ENCODE measurements around the gene PCDHB1. TPM values are rescaled to one million over a fixed set of nuclear protein-coding genes. Genes with fewer than 3 reads are reported as not detected.

PCDHB1 gene
- total and polyA plus RNA-seq, 4 donors: not detected

- peak overlapping the region; percentile 3 to 53 for H3K9ac ChIP-seq (ENCODE audit: low read depth in 1 of 2, low read length in 2 of 2)
- DNase-seq (ENCODE audit: low spot score): no peak
- peaks cover 0 to 9% (median 0%) of the 10 kb centered on the region in 4 donors for H3K27me3 ChIP-seq (ENCODE audit: control insufficient read depth in 4 of 4, insufficient read depth in 4 of 4, low read length in 3 of 4)
- peaks cover 0 to 3% (median 0%) of the 10 kb centered on the region in 4 donors for H3K9me3 ChIP-seq (ENCODE audit: control insufficient read depth in 4 of 4, low read length in 3 of 4)
- H3K4me1 ChIP-seq (ENCODE audit: control insufficient read depth in 4 of 4, insufficient read depth in 4 of 4, low read length in 3 of 4): peaks cover 0 to 13% (median 8%) of the 10 kb centered on the region in 4 donors
- H3K27ac ChIP-seq (ENCODE audit: low read depth in 1 of 2, low read length in 2 of 2): peak overlapping the region in 1 of 2 donors; percentile 13
- H3K4me3 ChIP-seq (ENCODE audit: low read depth in 1 of 3, low read length in 3 of 3): peak overlapping the region; percentile 16 to 58 (median 51)
- TF ChIP-seq NR2F2 (IDR thresholded peaks at IDR 0.05): no peak
- TF ChIP-seq SP1 (IDR thresholded peaks at IDR 0.05): no peak
- no peak for TF ChIP-seq YY1 (IDR thresholded peaks at IDR 0.05)
- TF ChIP-seq, protein P1, sequence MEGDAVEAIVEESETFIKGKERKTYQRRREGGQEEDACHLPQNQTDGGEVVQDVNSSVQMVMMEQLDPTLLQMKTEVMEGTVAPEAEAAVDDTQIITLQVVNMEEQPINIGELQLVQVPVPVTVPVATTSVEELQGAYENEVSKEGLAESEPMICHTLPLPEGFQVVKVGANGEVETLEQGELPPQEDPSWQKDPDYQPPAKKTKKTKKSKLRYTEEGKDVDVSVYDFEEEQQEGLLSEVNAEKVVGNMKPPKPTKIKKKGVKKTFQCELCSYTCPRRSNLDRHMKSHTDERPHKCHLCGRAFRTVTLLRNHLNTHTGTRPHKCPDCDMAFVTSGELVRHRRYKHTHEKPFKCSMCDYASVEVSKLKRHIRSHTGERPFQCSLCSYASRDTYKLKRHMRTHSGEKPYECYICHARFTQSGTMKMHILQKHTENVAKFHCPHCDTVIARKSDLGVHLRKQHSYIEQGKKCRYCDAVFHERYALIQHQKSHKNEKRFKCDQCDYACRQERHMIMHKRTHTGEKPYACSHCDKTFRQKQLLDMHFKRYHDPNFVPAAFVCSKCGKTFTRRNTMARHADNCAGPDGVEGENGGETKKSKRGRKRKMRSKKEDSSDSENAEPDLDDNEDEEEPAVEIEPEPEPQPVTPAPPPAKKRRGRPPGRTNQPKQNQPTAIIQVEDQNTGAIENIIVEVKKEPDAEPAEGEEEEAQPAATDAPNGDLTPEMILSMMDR (IDR thresholded peaks at IDR 0.05; ENCODE audit: low read depth, low read length, missing input control): no peak
- TF ChIP-seq MAX (IDR thresholded peaks at IDR 0.05): no peak
- no peak for TF ChIP-seq ATF3 (IDR thresholded peaks at IDR 0.05)
- TF ChIP-seq HNF4A (conservative IDR thresholded peaks at IDR 0.05): no peak
- peak; percentile 62 to 70 for TF ChIP-seq RAD21 (IDR thresholded peaks at IDR 0.05)
- WGBS: 18% methylated on average over 24 of the region's 24 CpGs
- no peaks in the 10 kb centered on the region for H3K36me3 ChIP-seq (ENCODE audit: control insufficient read depth in 4 of 4, insufficient read depth in 3 of 4, low read depth in 1 of 4, low read length in 3 of 4)
Measured at GRCh38 chr5:141040093-141040770, 10.9 kb upstream of the PCDHB1 start.

GRCh38 chr5:141040771-141041426, 10.3 kb upstream of the PCDHB1 start:
- Histone ChIP-seq H3K36me3 (ENCODE audit: control insufficient read depth in 4 of 4, insufficient read depth in 3 of 4, low read depth in 1 of 4, low read length in 3 of 4) (no peaks in the 10 kb centered on the region), H3K4me1 (ENCODE audit: control insufficient read depth in 4 of 4, insufficient read depth in 4 of 4, low read length in 3 of 4) (peaks cover 0 to 13% (median 8%) of the 10 kb centered on the region in 4 donors), H3K4me3 (ENCODE audit: low read depth in 1 of 3, low read length in 3 of 3) (peak overlapping the region; percentile 16 to 58 (median 51)), H3K27me3 (ENCODE audit: control insufficient read depth in 4 of 4, insufficient read depth in 4 of 4, low read length in 3 of 4) (peaks cover 0 to 9% (median 0%) of the 10 kb centered on the region in 4 donors), H3K9me3 (ENCODE audit: control insufficient read depth in 4 of 4, low read length in 3 of 4) (peaks cover 0 to 3% (median 0%) of the 10 kb centered on the region in 4 donors), H3K27ac (ENCODE audit: low read depth in 1 of 2, low read length in 2 of 2) (peak overlapping the region in 1 of 2 donors; percentile 13), H3K9ac (ENCODE audit: low read depth in 1 of 2, low read length in 2 of 2) (no peak overlapping the region)
- DNase-seq (ENCODE audit: low spot score): peak; percentile 72
- 11% methylated on average over 25 of the region's 25 CpGs for WGBS
- TF ChIP-seq NR2F2 (IDR thresholded peaks at IDR 0.05) (peak; percentile 23), GABPA (IDR thresholded peaks at IDR 0.05 in 1 of 2, conservative IDR thresholded peaks at IDR 0.05 in 1 of 2) (peak; percentile 64 to 83), MAX (IDR thresholded peaks at IDR 0.05) (no peak), TAF1 (conservative IDR thresholded peaks at IDR 0.05) (no peak), YY1 (IDR thresholded peaks at IDR 0.05) (peak; percentile 51), SP1 (IDR thresholded peaks at IDR 0.05) (peak; percentile 26), RXRA (IDR thresholded peaks at IDR 0.05) (no peak), RAD21 (IDR thresholded peaks at IDR 0.05) (peak; percentile 83 to 87)
- TF ChIP-seq, protein P1 (IDR thresholded peaks at IDR 0.05; ENCODE audit: low read depth, low read length, missing input control): peak; percentile 73
- TF ChIP-seq, protein P2, sequence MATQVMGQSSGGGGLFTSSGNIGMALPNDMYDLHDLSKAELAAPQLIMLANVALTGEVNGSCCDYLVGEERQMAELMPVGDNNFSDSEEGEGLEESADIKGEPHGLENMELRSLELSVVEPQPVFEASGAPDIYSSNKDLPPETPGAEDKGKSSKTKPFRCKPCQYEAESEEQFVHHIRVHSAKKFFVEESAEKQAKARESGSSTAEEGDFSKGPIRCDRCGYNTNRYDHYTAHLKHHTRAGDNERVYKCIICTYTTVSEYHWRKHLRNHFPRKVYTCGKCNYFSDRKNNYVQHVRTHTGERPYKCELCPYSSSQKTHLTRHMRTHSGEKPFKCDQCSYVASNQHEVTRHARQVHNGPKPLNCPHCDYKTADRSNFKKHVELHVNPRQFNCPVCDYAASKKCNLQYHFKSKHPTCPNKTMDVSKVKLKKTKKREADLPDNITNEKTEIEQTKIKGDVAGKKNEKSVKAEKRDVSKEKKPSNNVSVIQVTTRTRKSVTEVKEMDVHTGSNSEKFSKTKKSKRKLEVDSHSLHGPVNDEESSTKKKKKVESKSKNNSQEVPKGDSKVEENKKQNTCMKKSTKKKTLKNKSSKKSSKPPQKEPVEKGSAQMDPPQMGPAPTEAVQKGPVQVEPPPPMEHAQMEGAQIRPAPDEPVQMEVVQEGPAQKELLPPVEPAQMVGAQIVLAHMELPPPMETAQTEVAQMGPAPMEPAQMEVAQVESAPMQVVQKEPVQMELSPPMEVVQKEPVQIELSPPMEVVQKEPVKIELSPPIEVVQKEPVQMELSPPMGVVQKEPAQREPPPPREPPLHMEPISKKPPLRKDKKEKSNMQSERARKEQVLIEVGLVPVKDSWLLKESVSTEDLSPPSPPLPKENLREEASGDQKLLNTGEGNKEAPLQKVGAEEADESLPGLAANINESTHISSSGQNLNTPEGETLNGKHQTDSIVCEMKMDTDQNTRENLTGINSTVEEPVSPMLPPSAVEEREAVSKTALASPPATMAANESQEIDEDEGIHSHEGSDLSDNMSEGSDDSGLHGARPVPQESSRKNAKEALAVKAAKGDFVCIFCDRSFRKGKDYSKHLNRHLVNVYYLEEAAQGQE (IDR thresholded peaks at IDR 0.05): peak; percentile 100
